DOHH2 (cell line): ENCODE results near the gene TMEM217.

Experiments
- EZH2phosphoT487 ChIP-seq: fragments of 200-600 bp; sonication (generic); IDR thresholded peaks from 2 replicates; pipeline ENCODE4 v1.6.1; 2017; ENCODE audit warnings: borderline replicate concordance, mild to moderate bottlenecking, antibody characterized with exemption, low read length, moderate library complexity, mixed read lengths
- TF ChIP-seq, protein P1 (sequence below): fragments of 200-600 bp; sonication (generic); IDR thresholded peaks from one replicate; pipeline ENCODE4 v1.5.1; 2014; ENCODE audit warnings: antibody characterized with exemption, mild to moderate bottlenecking, low read depth, low read length; ENCODE audit not compliant: poor library complexity, severe bottlenecking

- TF ChIP-seq, protein P1, sequence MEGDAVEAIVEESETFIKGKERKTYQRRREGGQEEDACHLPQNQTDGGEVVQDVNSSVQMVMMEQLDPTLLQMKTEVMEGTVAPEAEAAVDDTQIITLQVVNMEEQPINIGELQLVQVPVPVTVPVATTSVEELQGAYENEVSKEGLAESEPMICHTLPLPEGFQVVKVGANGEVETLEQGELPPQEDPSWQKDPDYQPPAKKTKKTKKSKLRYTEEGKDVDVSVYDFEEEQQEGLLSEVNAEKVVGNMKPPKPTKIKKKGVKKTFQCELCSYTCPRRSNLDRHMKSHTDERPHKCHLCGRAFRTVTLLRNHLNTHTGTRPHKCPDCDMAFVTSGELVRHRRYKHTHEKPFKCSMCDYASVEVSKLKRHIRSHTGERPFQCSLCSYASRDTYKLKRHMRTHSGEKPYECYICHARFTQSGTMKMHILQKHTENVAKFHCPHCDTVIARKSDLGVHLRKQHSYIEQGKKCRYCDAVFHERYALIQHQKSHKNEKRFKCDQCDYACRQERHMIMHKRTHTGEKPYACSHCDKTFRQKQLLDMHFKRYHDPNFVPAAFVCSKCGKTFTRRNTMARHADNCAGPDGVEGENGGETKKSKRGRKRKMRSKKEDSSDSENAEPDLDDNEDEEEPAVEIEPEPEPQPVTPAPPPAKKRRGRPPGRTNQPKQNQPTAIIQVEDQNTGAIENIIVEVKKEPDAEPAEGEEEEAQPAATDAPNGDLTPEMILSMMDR: no peak
- TF ChIP-seq EZH2phosphoT487: no peak
Measured at GRCh38 chr6:37257634-37258404, at the start of gene TMEM217, which contains the start of gene TBC1D22B.
